GM19240 (cell line): Measurements from ENCODE around the gene FLCN.

Source experiments
- DNase-seq: peaks from one replicate; pipeline ENCODE4 v3.0.0; 2011; ENCODE audit warnings: low spot score; ENCODE audit not compliant: insufficient read length

FLCN gene

DNA sequence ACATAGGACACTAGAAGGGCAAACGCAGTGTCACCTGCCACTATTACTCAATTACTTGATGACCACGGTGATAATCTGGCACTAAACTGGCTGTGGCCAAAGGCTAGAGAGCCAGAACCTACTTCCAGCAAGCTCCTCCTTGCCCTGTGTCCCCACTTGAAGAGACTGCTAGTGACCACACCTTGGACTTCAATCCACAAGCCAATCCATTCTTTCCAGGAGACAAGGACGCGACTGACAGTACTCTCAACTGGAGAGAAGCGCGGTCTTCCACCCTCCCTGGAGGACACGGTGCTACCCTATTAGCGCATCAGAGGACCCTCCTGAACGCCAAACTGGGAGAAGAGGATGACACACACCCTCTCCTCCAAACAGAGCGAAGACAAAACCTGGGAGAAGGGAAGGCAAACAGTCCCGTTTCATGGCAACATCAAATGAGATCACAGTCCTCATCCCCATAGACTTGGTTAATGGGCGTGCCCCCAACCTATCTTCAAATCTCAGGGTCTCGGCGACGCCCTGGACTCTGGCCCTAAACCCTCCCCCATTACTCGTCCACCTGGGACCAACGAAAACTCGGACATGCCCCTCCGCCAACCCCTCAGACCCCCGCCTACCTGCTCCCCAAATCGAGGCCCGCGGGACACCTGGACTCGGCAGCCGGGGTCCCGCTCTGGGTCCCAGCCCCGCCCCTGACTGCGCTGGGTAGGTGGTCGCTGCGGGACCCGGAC lies 508 bp downstream of the FLCN start:
- no peak for DNase-seq

DNA sequence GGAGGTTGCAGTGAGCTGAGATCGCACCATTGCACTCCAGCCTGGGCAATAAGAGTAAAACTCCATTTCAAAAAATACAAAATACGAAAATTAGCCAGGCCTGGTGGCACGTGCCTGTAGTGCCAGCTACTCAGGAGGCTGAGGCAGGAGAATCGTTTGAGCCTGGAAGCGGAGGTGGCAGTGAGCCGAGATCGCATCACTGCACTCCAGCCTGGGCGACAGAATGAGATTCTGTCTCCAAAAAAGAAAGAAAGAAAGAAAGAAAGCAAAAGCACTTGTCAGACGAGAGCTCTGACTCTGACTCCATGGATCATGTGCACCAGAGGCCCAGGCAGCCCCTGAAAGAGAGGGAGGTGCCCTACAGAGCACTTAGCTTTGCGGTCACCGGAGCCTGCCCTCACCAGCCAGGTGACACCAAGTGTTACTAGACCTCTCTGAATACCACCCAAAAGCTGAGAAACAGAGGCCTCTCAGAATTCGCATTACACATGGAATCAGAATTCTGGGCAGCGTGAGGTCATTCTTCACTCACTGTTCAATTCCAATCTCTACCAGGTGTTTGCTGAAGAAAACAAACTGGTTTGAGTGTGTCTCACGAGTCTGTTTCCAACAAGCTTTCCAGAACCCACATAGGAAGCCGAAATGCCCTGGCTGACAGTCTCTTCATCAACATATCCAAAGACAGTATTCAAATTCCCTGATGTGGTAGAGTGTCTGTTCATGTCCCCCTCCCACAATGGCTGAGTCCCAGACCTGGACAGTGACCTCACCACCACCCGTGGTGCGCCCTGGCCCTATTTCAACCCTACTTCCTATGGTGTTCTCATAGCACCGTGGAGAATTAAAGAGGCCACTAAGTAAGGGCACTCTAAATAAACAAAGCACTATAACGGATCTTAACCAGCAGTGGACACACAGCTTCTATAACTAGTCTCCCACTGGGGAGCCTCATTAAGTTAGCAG lies 1.5 kb downstream of the FLCN start:
- no peak for DNase-seq

DNA sequence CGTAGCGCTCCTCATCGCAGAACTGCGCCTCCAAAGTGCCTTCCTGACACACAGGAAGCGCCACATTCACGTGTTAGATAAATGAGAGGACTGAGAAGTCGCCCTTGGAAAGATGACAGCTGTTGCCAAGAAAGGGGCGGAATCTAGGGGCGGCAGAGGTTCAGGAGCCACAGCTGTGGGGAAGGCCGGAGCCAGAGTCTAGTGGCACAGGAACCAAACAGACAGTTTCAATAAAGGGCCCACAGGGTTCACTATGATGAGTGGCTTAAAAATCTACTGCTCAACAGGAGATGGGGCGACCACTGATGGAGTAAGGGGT lies 4.7 kb downstream of the FLCN start:
- no peak for DNase-seq

DNA sequence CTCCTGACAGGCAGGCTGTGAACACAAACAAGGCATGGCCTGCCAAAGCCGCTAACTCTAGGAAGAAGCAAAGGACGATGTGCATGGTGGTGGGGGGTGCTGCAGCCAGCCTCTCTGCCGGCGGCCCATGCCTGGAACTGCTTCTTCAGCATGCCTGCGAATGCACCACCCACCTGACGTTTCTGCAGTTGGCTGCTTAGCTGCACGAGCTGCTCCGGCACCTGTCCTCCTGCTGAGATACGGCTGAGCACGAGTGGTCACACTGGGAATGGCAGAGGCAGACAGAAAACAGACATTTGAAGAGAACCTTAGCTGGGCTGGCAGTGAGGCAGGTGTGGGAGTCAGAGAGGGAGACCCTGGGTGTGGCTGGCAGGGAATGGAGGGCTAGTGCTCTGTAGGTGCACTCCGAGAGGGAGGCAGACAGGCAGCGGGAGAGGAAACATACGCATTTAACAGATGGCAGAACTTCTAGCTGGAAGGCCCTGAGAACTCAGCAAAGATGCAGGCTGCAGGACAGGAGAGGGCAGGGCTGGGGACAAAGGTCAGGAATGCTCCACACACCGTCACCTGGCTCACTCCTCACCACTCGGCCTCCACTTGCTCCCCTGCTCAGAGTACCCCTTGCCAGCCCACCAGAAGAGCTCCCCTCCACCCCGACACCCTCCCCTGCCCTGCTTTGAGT lies 5.2 kb downstream of the FLCN start:
- DNase-seq, result no peak

DNA sequence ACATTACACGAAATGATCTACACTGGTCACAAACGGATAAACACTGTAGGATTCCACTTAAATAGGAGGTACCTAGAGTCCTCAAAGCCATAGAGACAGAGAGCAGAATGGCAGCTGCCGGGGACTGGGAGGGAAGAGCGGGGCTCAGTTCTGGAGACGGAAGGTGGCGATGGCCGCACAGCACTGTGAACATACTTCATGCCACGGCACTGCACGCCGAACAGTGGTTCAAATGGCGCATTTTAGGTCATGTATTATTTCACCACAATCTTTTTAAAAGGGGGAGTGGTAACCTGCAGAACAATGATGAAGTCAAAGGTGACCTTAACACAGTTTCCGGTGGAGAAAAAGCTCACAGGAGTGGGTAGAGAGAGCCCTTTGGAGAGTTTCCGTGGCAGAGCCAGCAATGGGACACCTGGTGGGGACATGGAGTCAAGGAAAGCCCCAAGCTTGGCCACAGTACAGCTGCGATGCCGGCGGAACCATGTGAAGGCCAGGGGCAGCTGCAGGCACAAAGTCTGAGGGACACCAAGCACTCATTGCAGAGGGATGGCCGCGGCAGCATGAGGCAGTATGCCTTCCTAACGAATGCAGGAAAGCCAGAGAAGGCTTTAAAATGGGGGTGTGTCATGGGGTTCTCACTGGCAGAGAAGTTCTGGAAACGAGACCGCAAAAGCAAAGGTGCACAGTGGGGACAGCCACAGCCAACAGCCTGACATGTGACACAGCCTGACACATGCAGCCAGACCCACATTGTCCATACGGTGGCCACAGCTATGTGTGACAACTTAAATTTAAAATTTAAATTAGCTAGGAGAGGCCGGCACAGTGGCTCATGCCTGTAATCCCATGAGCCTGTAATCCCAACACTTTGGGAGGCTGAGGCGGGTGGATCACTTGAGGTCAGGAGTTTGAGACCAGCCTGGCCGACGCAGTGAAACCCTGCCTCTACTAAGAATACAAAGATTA lies 7.3 kb downstream of the FLCN start:
- no peak for DNase-seq

DNA sequence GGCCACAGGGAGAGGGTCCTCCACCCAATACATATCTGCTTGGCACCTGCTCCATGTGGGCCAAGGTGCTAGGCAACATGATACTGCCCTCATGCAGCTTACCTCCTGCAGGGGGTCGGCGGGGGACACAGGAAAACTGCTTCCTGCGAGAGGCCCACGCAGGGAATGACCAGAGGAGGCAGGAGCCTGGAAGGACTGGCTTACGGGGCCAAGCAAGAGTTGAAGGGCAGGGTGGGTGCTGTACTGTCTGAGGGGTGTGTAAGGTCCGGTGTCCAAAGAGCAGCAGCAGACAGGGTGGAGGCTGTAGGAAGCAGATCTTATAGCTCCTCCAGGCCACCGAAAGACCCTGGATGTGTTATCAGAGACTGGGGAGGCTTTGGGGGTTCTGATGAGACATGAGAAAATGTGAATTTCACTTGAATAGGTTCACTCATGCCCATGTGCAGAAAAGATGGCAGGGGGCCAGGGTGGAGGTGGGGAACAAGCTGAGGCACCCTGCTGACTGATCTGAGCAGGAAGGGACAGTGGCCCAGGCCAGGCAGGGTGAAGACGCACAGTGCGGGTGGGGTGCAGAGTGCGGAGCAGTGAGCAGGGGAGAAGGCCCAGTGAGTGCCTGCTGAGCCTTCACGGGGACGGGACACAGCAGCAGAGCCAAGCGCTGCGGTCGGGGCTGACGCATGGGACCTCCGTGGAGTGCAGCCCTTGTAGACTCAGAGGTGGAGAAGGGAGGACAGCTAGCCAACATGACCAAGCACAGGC lies 8.3 kb downstream of the FLCN start:
- no peak for DNase-seq

DNA sequence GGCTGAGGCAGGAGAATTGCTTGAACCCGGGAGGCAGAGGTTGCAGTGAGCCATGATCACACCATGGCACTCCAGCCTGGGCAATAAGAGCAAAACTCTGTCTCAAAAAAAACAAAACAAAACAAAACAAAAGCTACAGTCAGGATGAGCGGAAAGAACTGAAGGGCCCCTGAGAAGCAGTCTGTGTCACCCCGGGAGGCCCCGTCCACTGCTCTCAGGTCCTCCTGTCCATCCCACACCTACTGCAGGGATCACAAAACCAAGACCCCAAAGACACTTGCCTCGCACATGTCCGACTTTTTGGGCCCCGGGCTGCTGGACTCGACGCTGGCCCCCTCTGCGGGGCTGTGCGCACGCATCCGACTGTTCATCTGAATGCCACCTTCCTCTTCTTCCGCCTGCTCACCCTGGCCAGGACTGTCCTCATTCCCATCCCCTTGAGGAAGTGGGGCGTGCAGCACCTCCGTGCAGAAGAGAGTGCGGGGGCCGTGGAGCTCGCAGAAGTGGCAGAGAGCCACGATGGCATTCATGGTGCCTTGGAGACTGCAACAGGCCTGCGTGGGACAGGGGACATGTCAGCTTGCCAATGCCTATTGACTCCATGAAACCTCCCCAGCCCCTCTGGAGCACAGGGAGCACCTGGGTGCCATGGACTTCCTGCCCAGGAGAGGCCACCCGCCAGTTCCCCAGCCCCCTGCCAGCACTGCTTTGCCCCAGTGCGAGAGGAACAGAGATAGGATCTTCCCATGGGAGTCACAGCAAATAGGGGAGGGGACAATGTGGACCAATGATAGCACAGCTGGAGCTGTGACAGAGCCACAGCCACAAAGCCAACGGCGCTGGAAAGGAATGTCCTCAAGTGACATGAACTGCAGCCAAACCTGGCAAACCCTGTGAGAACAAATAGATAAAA lies 9.1 kb downstream of the FLCN start:
- DNase-seq, result no peak

DNA sequence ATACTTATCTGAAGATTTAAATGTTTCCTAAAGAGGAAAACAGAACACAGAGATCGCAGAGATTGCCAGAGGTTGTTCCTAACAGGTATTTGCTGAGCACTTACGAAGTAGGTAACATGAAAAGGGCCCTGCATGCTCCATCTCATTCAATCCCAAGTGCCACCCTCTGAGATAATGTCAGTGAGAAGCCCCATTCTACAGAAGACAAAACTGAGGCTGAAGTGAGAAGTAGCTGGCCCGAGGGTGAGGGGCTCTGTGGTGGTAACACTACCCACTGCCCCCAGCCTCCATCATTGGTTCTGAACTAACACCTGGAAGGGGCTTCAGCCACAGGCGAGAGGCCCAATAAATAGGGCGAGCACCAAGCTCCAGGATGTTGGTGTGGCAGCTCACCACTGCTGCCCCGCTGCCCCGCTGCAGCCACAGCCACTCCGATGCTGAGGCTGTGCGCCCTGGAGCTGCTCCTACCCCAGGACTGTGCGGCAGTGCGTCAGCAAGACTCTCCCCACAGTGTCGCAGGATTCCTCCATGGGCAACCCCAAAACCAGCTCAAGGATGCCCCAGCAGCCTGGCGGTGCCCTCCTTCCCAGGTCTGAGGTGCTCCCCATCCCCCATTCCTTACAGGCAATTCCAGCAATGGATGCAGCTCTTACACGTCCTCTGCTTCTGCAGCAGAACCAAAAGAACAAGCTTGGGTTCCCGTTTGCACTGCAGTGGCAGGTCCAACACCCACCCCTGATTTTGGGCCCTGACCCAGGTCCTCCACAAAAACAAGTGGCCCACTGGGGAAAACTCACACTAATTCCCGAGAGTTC lies 10.3 kb downstream of the FLCN start:
- no peak for DNase-seq

DNA sequence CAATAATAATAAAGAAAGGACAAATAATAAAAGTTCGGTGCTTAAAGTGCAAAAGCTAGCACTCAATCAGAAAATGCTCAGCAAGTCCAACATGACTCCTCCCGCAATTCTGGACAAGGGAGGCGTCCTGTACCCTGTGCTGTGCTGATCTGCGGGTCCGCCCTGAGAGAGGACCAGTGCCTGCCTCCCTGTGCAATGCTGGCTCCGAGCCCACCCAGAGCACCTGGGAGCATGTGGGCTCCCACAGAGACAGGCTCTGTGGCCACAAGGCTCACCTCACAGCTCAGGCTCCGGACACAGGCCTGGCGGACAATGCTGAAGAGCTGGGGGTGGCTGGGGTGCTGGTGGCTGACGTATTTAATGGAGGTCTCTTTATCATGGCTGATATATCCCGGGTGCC lies 11.1 kb downstream of the FLCN start:
- no peak for DNase-seq

DNA sequence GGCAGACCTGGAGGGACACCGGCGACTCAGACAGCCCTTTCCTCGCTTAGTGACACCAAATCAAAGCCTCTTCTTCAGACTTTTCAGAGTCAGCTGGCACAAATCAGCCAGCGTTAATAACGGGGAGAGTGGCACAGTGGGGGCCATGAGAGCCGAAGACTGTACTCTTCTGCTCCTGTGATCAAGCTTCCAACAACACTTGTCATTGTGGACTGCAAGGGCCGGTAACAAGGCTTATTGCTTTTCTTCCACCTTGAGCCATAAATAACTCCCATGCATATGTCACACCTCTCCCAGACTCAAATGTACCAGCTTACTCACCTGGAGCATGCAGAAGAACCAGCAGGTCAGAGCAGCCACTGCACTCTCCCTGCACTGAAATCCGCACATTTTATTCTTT lies 12.8 kb downstream of the FLCN start:
- DNase-seq, result no peak

DNA sequence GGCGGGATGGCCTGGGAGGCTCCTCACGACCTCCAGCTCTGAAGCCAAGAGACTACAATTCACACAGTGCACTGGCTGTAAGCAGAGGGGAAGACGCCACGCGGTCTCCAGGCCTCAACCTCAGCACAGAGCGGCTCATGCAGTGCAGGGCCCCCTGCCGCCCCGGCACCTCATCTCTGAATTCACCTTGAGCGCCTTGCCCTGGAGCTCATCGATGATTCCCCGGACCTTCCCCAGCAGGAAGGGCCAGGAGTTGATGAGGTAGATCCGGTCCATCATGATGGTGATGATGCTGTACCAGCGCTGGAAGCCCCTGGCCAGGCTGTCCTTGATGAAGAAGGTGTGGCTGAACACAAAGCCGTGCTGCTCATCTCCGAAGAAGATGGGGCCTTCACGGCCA lies 13.2 kb downstream of the FLCN start:
- no peak for DNase-seq

DNA sequence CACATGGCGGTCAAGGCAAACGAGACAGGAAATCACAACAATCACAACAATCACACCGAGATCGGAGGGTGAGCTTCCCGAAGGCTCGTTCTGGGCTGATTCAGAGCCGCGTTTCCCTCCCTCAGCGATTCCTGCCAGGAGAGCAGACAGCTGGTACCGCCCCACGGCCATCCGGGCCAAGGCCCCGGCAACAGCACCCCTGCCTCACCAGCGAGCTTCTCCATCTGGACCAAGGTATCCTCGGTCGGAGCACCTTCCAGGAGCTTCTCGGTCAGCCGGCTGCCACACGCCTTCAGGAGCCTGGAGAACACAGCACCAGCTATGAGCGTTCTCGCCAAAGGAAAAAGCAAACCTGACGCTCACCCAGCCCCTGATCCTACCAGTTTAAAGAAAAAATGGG lies 15.6 kb downstream of the FLCN start:
- no peak for DNase-seq

DNA sequence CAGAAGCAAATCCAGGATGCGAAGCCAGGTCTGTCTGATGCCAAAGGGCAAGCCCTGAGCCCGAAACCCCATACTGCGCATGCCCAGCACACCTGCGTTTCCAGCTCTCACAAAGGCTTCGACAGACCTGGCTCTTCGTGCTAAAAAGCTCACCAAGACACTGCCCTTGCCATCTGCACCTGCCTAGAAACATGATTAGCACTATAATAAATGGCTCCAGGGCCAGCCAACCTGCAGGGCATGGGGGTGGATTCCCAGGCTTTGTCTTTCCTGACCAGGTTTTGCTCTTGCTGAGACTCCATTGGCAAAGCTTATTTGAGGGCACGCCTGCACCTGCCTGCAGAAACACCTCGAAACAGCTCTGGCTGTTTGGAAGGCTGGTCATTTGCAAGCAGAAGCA lies 16.4 kb downstream of the FLCN start:
- no peak for DNase-seq

DNA sequence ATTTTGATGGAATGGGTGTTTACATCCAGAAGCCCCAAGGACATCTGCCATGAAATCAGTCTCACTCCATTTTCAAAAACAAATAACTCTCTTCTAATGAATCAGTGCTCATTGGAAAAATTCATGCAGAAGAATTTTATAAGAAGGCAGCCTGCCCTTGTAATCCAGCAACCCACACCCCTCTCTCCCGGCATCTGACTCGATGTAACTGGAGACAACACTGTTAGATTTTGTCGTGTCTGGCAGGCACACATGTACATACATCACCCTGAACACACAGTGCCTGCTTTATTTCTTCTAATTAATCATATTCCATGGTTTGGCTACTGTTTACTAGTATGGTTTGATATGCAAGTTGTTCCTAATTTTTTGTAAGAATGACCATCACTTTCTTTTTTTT lies 19.0 kb downstream of the FLCN start:
- no peak for DNase-seq

DNA sequence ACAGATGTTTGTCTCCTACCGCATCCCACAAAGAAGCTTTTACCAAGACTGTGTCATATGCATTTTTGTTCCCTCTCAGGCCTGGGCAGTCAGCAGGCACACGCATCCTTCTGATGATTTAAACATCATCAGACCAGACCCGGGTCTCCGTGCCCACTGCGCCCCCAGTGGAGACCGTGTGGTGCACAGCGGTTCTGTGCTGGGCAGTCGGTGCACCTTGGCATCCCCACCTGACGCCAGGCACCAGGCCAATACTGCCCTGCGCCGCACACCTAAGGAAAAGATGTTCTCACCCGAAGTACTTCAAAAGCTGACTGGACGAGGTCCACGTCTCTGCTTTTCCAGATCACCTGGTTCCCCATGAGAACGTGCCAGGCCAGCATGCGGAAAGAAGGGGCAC lies 20.2 kb downstream of the FLCN start:
- no peak for DNase-seq

DNA sequence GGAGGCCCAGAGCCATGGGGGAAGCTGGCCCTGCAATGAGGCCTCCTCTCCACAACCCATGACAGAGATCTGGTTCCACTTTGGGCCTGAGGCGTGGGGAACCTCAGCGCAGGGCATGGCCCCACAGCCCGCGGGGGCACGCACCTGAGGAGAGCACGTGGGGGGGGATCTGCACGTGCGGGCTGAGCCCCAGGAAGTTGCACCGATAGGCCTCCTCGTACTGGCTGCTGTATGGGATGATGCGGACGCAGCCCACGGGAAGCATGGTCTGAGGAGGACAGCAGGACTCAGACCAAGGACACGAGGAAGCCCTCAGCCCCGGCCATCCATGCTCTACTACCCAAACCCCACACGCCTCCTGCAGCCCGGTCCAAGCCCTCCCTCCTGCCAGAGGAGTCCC lies 20.7 kb downstream of the FLCN start:
- DNase-seq, result no peak

DNA sequence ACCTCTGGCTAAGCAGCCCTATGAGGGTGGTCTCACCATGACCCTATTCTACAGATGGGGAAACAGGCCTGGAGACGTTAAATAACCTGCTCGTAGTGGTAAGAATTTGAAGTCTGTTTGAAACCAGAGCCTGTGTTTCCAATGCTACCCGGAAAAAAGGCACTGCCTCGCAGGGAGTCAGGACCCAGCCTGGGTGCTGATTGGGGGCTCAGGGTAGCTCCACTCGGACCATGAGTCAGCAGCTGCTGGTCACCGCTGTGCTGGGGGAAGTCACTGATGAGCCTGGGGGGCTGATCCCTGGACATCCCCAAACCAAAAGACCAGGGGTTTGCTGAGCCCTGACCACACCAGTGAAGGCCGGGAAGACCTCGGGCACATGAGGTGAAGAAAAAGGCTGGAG lies 21.4 kb downstream of the FLCN start:
- no peak for DNase-seq

DNA sequence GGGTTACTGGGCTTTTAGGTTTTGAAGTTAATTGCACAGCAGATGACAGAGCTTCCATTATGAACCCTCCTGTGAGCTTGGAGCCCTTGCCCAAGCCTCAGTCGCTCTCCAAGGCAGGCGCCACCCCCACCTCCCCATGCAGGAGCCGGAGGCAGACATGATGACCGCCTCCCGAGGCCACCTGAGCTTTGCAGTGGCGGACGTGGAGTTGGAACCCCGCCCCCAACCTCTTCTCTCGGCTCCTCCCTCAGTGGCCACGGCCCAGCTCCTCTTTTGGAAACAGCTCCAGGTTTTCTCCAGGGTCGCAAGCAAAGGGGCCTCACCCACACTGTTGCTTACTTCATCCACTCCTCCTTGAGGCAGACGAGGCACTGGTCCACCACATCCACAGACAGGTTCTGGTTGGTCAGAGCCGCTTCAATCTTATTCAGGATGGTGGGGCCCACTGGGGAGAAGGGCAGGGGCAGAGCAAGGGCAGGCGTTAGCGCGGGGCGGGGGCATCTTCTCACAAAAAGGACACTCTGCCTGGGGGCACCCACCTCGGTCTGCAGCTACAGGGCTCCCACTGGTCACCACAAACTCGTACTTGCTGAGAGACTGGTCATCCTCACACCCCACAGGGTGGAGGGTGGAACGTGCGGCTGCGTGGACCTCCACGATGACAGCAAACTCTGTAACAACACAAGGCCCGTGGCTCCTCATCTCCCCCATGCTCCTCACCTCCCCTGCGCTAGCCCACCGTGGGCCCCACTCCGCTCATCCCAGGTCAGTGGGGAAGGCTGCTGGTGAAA lies 22.1 kb downstream of the FLCN start:
- no peak for DNase-seq
